Activated CD4-positive, alpha-beta T cell treated with anti-CD3 and anti-CD28 coated beads for 36 hours (primary cell): ENCODE data around the gene MROH2B. TPM values are rescaled to one million over a fixed set of nuclear protein-coding genes. Genes with fewer than 3 reads are reported as not detected.
"Not testable (repeated sequence)": the region's sequence is repeated elsewhere in the genome, so short reads cannot be mapped to it uniquely, and the experiment has no call there.

Experiments
- ATAC-seq: fragments of 200-7000 bp; cut with Tn5 transposase; one replicate; pipeline ENCODE4 v1.10.0; 2021; ENCODE audit warnings: mild to moderate bottlenecking, moderate library complexity
- CTCF ChIA-PET: fragments of 350-600 bp; sonication (Branson Sonifier 250); formaldehyde crosslinking; loops from one replicate; lab custom pipeline; 2021; ENCODE audit warnings: antibody characterized with exemption; lab: Charles Lee
- POLR2A ChIA-PET: fragments of 350-600 bp; sonication (Branson Sonifier 250); formaldehyde crosslinking; loops from one replicate; lab custom pipeline; 2021; ENCODE audit warnings: antibody characterized with exemption, inconsistent platforms; lab: Charles Lee
- DNase-seq: peaks from one replicate; pipeline ENCODE4 v3.0.0-alpha.2; 2020
- H3K27ac Mint-ChIP-seq: one replicate; pipeline ENCODE4 v1.8.0; 2021; ENCODE audit warnings: mixed read lengths
- H3K27me3 Mint-ChIP-seq: one replicate; pipeline ENCODE4 v1.8.0; 2021; ENCODE audit warnings: mixed read lengths
- H3K36me3 Mint-ChIP-seq: one replicate; pipeline ENCODE4 v1.8.0; 2021; ENCODE audit warnings: low read depth, mixed read lengths
- H3K4me1 Mint-ChIP-seq: one replicate; pipeline ENCODE4 v1.8.0; 2021; ENCODE audit warnings: mixed read lengths
- H3K4me3 Mint-ChIP-seq: one replicate; pipeline ENCODE4 v1.8.0; 2021; ENCODE audit warnings: mild to moderate bottlenecking, moderate library complexity, mixed read lengths
- H3K9me3 Mint-ChIP-seq: one replicate; pipeline ENCODE4 v1.8.0; 2021; ENCODE audit warnings: low read depth, mixed read lengths
- intact Hi-C, 2 experiments: fragments of 100-400 bp; cut with DNase I in 1 of 2; cut with micrococcal nuclease in 1 of 2; formaldehyde crosslinking; loops; one replicate each; pipeline versions ENCODE4 v1.14.2 to v1.15.1; 2022 to 2024; cut with DNase I, micrococcal nuclease
- total RNA-seq, 2 experiments: library from RNA; stranded (reverse); gene quantifications; one replicate each; pipeline ENCODE4 v1.2.3, GENCODE V29; 2021

The MROH2B gene
- total RNA-seq, 2 experiments from 2014 or later: not detected

DNA sequence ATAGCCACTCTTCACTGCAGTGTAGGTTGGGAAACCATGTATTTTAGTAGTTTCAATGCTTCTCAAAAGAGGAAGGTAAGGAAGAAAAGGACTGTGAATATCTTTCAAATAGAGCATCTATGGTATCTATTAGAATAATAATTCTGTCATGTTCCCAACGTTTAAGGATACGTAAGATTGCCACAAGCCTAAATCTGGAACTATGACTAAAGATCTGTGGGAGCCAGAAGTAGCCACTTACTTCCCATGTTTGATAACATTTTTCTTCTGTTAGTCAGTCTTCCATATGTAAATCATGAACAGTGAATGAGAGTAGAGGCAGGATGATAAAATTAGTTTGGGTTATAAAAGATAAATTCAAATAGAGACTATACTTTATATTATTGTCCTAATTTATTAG lies 16.3 kb upstream of the MROH2B start:
- DNase-seq (no peak), ATAC-seq (no peak)
- CTCF ChIA-PET: no interaction called here
- H3K4me1 Mint-ChIP-seq: no peaks in the 10 kb centered on the region
- intact Hi-C loops: no loop called here
- H3K27me3 Mint-ChIP-seq: no peaks in the 10 kb centered on the region
- POLR2A ChIA-PET: no interaction called here
- H3K9me3 Mint-ChIP-seq: no peaks in the 10 kb centered on the region
- H3K27ac Mint-ChIP-seq: no peak overlapping the region
- no peaks in the 10 kb centered on the region for H3K36me3 Mint-ChIP-seq
- H3K4me3 Mint-ChIP-seq: no peak overlapping the region

DNA sequence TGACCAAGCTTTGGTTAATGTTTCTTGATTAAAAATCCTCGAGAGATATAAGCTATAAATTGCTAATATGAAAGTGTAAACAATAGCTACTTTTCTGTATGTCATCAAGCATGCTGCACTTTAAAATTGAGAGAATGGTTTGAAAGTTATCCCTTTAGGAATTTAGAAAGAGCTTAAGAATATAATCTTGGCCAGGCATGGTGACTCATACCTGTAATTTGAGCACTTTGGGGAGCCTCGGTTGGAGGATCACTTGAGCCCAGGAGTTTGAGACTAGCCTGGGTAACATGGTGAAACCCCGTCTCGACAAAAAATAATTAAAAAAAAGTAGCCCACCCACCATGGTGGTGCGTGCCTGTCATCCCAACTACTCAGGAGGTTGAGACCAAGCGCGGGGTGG lies 12.2 kb upstream of the MROH2B start:
- Mint-ChIP-seq H3K27ac (no peak overlapping the region), H3K36me3 (no peaks in the 10 kb centered on the region), H3K9me3 (peaks cover 2% of the 10 kb centered on the region), H3K4me1 (no peaks in the 10 kb centered on the region), H3K27me3 (peaks cover 4% of the 10 kb centered on the region), H3K4me3 (no peak overlapping the region)
- intact Hi-C loops: no loop called here
- no peak for ATAC-seq
- no peak for DNase-seq
- ChIA-PET CTCF (no interaction called here), POLR2A (no interaction called here)

GRCh38 chr5:41071975-41072374 lies 833 bp upstream of the MROH2B start:
- Mint-ChIP-seq H3K4me3 (no peak overlapping the region), H3K27ac (no peak overlapping the region), H3K9me3 (peaks cover 3% of the 10 kb centered on the region), H3K27me3 (no peaks in the 10 kb centered on the region), H3K4me1 (no peaks in the 10 kb centered on the region), H3K36me3 (no peaks in the 10 kb centered on the region)
- CTCF ChIA-PET: no interaction called here
- POLR2A ChIA-PET: no interaction called here
- DNase-seq (no peak), ATAC-seq (no peak)
- intact Hi-C loops: no loop called here

DNA sequence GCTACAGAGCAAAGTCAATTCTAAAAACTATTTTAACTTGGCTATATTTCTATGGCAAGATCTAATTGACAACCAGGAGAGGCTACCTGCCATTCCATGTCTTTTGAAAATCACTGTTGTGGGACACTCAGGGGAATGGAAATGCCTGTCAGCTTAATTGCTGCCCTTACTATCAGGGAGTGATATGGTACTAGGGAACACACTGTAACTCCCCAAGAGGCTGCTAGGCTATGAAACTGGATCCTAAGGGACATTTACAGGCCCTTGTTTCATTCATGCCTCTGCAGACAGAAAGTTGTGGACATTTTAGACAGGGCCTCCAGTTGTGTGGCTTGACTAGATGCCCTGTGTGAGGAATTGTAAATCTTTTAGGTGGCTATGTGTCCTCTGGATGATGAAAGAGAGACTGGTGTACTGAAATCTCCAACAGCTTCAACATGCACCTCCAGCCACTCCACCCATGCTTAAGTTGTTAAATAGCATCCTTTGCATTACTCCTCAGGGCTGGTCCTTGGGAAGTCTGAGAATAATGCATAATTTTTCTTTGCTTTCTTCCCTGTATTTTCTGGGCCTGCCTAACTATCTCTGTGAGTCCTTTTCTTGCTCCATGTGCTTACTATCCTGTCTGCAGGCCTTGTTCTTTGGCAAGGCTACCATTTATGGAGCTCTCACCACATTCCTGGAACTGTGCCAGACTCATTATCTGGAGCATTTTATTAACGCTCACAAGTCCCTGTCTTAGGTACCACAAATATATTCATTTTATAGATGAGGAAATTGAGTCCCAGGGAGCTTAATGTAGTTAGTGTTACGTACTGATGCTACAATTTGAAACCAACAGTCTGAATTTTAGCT lies 3.2 kb downstream of the MROH2B start:
- intact Hi-C loops: no loop called here
- DNase-seq (no peak), ATAC-seq (no peak)
- Mint-ChIP-seq H3K9me3 (no peaks in the 10 kb centered on the region), H3K36me3 (no peaks in the 10 kb centered on the region), H3K27me3 (no peaks in the 10 kb centered on the region), H3K4me3 (no peak overlapping the region), H3K27ac (no peak overlapping the region), H3K4me1 (peaks cover 2% of the 10 kb centered on the region)
- ChIA-PET POLR2A (no interaction called here), CTCF (no interaction called here)

DNA sequence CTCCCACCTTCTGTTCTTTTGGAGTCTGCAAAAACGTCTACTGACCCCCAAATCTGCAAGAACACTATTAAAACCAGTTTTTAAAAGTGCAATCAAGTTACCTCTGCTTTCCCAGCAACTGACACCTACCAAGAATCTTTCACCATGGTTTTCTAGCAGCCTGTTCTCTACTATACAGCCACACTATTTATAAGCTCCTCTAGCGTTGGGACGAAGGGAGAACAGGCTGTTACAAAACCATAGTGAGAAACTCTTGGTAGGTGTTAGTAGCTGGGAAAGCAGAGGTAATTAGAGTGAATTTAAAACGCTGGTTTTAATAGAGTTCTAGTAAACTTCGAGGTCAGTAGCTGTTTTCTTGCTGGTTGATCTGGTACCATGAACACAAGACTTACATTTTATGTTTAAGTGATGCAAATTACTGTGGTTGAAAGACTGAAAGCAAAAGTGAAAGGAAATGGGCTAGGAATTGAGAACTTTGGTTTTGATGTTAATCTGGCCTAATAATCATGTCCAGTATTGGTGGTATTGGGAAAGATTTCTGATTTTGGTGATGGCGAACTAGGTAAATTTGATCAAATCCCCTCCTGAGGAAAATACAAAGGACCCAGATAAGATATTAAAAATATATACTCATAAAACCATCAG lies 5.3 kb downstream of the MROH2B start:
- POLR2A ChIA-PET: no interaction called here
- intact Hi-C loops: no loop called here
- no peaks in the 10 kb centered on the region for H3K36me3 Mint-ChIP-seq
- H3K4me1 Mint-ChIP-seq: peaks cover 2% of the 10 kb centered on the region
- no peaks in the 10 kb centered on the region for H3K27me3 Mint-ChIP-seq
- ATAC-seq (no peak), DNase-seq (no peak)
- H3K4me3 Mint-ChIP-seq: no peak overlapping the region
- no peak overlapping the region for H3K27ac Mint-ChIP-seq
- H3K9me3 Mint-ChIP-seq: no peaks in the 10 kb centered on the region
- CTCF ChIA-PET: interaction anchor here (1.1 kb wide), 1 partner anchor 9 kb away, joined by 3 read pairs; no protein-coding TSS in a partner anchor

DNA sequence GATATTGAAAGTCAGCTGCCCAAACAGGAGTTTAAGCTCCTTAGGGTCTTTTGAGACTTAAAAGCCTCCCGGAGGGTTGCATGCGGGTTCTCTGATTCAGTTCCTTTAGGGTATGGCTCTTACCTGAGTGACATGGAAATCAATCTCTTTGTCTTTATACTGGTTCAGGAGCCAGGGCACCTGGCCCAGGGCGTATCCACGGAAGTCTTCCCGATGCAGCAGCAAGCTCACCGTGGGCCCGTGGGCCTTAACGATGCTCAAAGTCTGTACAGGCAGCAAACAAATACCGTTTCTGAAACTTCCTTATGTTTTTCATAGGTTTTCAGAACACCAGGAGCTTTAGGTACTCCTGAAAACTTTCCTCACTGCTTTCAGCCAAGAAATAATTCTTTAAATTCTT lies 13.2 kb downstream of the MROH2B start:
- no peak overlapping the region for H3K27ac Mint-ChIP-seq
- no peaks in the 10 kb centered on the region for H3K36me3 Mint-ChIP-seq
- peaks cover 8% of the 10 kb centered on the region for H3K27me3 Mint-ChIP-seq
- no peak overlapping the region for H3K4me3 Mint-ChIP-seq
- no peaks in the 10 kb centered on the region for H3K4me1 Mint-ChIP-seq
- ChIA-PET CTCF (interaction anchor here (0.6 to 0.8 kb wide), 2 partner anchors 9 to 11 kb away, joined by 3 to 4 read pairs; no protein-coding TSS in a partner anchor), POLR2A (interaction anchor here (0.6 to 0.7 kb wide), 2 partner anchors 36 to 1966 kb away, joined by 3 to 5 read pairs; no protein-coding TSS in a partner anchor)
- DNase-seq (no peak), ATAC-seq (no peak)
- intact Hi-C loops: no loop called here
- no peaks in the 10 kb centered on the region for H3K9me3 Mint-ChIP-seq

DNA sequence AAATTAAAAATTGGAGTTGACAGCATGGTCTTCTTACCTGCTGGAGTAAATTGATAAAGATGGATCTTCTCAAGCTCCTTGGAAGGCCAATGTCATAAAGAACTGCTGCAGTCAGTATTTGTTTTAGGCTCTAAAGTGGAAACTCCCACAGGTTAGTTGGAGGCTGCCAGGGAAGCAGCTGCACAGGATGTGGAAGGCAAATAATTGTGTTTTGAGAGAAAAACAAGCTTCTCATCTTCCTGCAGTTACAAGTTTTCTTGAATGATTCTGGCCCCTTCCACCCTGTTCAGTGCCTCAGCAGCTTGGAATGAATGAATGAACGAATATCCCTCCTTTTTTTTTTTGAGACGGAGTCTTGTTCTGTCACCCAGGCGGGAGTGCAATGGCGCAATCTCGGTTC lies 13.9 kb downstream of the MROH2B start:
- ATAC-seq (no peak), DNase-seq (no peak)
- Mint-ChIP-seq H3K27me3 (peaks cover 8% of the 10 kb centered on the region), H3K27ac (no peak overlapping the region), H3K36me3 (no peaks in the 10 kb centered on the region), H3K4me1 (no peaks in the 10 kb centered on the region), H3K4me3 (no peak overlapping the region), H3K9me3 (no peaks in the 10 kb centered on the region)
- POLR2A ChIA-PET: no interaction called here
- CTCF ChIA-PET: interaction anchor here (0.8 kb wide), 1 partner anchor 8 kb away, joined by 3 read pairs; no protein-coding TSS in a partner anchor
- intact Hi-C loops: no loop called here

GRCh38 chr5:41048986-41049385 lies 22.2 kb downstream of the MROH2B start:
- Mint-ChIP-seq H3K9me3 (no peaks in the 10 kb centered on the region), H3K36me3 (no peaks in the 10 kb centered on the region), H3K4me1 (no peaks in the 10 kb centered on the region), H3K27ac (no peak overlapping the region), H3K4me3 (no peak overlapping the region), H3K27me3 (no peaks in the 10 kb centered on the region)
- intact Hi-C loops: no loop called here
- no peak for DNase-seq
- ChIA-PET CTCF (interaction anchor here (0.8 kb wide), 1 partner anchor 9 kb away, joined by 3 read pairs; no protein-coding TSS in a partner anchor), POLR2A (no interaction called here)
- ATAC-seq: no peak

DNA sequence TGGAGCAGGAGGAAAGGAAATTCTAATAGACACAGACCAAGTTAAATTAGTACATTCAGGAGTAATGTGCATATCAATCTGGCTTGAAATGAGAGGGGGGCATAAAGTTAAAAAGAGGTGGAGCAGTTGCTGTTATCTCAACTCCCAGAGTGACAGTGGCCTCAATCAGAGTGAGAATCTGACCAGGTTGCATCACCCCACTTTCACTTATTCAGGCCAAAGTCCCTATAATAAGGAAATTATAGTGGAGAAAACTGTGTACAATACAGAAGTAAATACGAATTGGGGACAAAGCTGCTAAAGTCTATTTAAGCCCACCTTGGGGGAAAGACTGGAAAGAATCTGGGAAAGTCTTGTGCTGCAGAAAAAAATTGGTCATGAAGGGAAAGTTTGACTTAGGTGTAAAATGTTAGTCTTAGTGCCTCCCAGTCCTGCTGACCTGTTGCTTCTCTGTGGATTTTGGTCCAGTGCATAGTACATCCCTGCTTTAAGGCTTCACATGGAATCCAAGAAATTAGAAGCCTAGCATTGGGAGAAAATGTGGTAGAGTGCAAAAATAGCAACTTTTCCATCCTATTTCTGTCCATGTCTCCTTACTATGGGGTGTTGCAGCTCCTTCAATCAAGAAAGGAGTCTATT lies 27.9 kb downstream of the MROH2B start:
- H3K4me3 Mint-ChIP-seq: no peak overlapping the region

GRCh38 chr5:41032973-41033372 lies 38.2 kb downstream of the MROH2B start:
- H3K9me3 Mint-ChIP-seq: peaks cover 12% of the 10 kb centered on the region
- H3K27me3 Mint-ChIP-seq: peaks cover 4% of the 10 kb centered on the region
- no peaks in the 10 kb centered on the region for H3K36me3 Mint-ChIP-seq
- no peak for DNase-seq
- no peak for ATAC-seq
- H3K4me1 Mint-ChIP-seq: no peaks in the 10 kb centered on the region
- H3K4me3 Mint-ChIP-seq: no peak overlapping the region
- intact Hi-C loops: no loop called here
- POLR2A ChIA-PET: no interaction called here
- CTCF ChIA-PET: interaction anchor here (0.9 kb wide), 1 partner anchor 13 kb away, joined by 3 read pairs; no protein-coding TSS in a partner anchor
- no peak overlapping the region for H3K27ac Mint-ChIP-seq

More for the DNA sequence above, 27.9 kb downstream of the MROH2B start:
- no peak for DNase-seq
- Mint-ChIP-seq H3K4me1 (no peaks in the 10 kb centered on the region), H3K27ac (no peak overlapping the region), H3K9me3 (no peaks in the 10 kb centered on the region), H3K27me3 (peaks cover 3% of the 10 kb centered on the region), H3K36me3 (no peaks in the 10 kb centered on the region)
- POLR2A ChIA-PET: no interaction called here
- ATAC-seq: no peak
- intact Hi-C loops: no loop called here
- CTCF ChIA-PET: no interaction called here

DNA sequence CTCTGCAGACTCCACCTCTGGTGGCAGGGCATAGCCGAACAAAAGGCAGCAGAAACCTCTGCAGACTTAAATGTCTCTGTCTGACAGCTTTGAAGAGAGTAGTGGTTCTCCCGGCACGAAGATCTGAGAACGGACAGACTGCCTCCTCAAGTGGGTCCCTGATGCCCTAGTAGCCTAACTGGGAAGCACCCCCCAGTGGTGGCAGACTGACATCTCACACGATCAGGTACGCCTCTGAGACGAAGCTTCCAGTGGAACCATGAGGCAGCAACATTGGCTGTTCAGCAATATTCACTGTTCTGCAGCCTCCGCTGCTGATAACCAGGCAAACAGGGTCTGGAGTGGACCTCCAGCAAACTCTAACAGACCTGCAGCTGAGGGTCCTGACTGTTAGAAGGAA lies 48.5 kb downstream of the MROH2B start:
- H3K9me3 Mint-ChIP-seq, H3K4me1 Mint-ChIP-seq, H3K27ac Mint-ChIP-seq, DNase-seq, intact Hi-C loops, H3K4me3 Mint-ChIP-seq, ATAC-seq, POLR2A ChIA-PET, H3K36me3 Mint-ChIP-seq: not testable (repeated sequence)
- peaks cover 10% of the 10 kb centered on the region for H3K27me3 Mint-ChIP-seq
- CTCF ChIA-PET: interaction anchor here (0.7 to 1.5 kb wide), 2 partner anchors 117 to 374 kb away, joined by 3 to 6 read pairs; no protein-coding TSS in a partner anchor
